ENCODE results near the gene OPALIN.
A peak's percentile ranks its signal among the peaks of the same experiment; 100 is the strongest.
"Not testable (repeated sequence)": the region's sequence is repeated elsewhere in the genome, so short reads cannot be mapped to it uniquely, and the experiment has no call there.

The OPALIN gene

DNA sequence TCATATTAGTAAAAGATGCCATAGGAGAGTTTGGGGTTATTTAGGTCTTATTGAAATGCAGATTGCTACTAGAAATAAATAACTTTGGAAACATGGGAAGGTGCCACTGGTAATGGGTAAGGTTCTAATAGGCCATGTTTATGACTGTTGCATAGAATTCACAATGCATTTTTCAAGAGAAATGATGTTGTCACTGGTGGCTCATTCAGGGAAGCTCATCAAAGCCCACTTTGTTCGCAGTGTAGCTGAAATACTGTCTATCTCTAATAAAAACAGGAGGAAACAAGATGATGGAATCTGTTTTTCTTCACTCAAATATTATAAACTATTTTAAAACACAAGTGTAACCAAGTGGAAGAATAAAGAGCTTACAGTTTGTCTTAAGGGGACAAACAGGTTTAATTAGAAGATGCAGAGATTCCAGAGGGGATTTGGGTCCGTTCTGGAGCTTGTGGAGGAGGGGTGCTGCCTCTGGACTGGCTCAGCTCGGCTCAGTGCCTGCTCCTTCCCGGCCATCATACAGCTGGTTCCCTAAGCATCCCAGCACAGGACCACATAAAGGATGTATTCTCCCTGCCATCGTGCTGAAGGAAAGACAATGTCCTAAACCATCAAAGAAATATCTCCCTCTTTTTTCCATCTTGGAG is 20.4 kb downstream of the OPALIN start:
- no peak for DNase-seq (ENCODE audit: low spot score)

DNA sequence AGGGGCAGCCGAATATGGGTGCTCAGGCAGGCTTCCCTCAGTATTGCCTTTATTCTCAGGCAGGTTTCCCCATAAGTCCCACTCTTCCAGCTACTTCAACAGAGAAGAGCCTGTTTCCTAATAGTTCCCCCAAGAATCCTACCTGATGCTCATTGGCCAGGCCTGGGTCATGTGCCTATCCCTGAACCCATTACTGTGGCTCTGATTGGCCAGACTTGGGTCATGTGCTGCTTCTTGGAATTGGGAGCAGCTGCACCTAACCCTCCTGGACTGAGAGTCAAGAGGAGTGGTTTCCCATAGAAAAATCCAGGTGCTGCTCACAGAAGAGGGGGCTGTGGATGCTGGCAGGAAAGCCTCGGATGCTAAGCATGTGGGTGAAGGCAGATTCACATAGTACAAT is 21.7 kb downstream of the OPALIN start:
- no peak for DNase-seq (ENCODE audit: low spot score)

DNA sequence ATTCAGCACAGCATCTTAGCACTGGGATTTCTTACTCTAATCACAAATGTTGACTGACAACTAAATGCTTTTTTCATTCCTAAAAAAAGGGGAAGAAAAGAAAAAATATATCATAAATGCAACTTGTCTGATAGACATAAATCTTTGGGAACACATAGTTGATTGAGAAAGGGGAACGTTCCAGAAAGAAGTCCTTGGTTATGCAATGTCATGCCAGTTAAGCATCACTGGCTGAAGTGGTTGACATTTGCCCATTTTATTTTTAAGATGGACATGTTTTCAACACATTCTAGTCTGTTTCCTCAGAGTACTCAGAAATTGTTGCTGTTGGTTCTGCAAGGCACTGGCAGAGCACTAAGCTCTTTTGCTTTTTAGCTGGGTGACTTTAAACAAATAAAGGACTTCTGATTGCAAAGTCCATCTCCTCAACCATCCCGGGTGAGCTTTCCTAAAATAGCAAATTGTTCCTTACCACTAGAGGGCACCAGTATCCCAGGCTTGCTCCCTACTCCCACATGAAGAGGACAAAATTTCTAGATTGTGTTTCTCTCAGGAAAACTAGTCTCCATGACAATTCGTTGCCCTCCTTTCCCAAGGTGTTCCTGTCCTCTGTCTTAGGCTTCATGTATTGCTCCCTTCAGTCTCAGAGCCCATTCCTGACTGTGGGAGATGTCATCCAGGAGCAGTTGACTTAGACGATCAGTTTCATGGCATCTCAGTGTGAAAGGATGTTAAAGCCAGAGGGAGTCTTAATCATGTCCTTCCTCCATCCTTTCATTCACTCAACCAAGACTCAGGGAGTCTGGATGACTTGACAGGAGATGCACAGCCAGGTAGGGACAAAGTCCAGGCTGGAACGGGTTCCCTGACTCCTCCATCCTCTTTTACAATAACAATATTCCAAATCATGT is 23.9 kb downstream of the OPALIN start:
- DNase-seq (ENCODE audit: low spot score): peak; percentile 41

DNA sequence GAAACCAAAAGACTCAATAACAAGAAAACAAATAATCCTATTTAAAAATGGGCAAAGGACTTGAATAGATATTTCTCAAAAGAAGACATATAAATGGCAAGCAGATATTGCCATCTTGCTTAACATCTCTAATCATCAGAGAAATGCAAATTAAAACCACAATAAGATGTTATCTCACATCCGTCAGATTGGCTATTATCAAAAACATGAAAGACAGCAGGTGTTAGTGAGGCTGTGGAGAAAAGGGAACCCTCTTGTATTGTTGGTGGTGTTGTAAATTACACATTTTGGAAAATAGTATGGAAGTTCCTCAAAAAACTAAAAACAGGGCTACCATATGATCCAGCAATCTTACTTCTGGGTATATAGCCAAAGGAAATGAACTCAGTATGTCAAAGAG is 25.7 kb downstream of the OPALIN start:
- DNase-seq (ENCODE audit: low spot score): no peak

DNA sequence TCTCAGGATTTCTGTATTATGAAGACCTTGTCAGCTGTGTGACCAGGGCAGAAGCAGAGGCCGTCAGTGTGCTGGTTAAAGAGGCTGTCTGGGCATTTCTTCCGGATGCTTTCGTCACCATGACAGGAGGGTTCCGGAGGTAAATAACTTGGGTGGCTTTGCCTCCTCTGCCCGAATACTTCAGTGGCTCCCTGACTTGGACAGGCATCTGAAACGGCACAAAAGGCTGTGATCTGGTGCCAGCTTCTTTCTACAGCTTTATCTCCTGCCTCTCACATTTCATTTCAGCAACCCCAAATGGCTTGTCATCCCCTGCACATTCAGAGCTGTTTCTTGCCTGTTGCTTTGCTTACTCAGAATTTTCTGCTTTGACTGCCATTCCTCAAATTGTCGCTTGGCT is 31.3 kb downstream of the OPALIN start:
- no peak for DNase-seq (ENCODE audit: low spot score)

DNA sequence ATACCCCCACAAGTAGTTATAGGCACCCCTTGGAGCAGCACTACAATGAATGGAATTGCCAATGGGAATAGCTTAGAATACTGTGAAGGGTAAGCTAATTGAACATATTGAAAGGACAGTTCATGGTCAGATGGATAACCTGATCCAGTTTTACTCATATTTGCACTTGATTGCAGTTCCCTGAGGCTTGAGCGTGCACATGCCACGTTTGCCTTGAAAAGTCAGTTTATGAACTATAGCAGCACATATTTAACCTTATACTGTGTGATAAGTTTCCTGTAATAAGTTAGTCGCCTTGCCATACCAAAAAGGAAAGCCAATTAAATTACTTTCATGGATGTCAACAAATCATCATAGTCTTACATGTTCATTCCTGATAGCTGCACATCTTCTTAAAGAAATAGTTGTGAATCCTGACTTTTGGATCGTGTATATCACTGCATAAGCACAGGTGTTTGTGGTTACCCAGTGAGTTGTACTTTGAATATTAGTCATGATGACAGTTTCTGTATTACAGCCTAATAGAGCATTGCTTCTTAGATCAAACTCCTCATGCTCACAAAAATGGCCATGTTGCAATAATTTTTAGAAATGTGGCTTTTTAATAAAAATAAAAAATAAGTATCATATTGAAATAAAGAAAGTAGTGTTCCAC is 33.0 kb downstream of the OPALIN start:
- no peak for DNase-seq (ENCODE audit: low spot score)

DNA sequence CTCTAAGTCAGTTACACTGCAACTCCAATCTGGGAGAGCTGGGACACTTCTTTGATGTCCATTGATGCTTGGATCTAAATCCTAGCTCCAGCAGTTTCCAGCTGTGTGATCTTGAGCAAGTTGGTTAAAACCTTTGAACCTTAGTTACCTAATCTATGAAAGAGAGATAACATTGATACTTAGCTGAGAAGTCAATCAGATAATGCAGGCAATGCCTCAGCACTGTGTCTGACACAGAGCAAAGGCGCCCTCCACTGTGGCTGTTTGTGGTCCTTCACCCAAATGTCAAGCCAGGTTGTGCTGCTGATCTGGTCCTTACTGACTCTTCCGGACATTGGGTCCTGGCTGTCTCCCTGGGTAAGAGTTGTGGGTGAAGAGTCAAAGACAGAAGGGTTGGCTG is 34.4 kb downstream of the OPALIN start:
- no peak for DNase-seq (ENCODE audit: low spot score)

DNA sequence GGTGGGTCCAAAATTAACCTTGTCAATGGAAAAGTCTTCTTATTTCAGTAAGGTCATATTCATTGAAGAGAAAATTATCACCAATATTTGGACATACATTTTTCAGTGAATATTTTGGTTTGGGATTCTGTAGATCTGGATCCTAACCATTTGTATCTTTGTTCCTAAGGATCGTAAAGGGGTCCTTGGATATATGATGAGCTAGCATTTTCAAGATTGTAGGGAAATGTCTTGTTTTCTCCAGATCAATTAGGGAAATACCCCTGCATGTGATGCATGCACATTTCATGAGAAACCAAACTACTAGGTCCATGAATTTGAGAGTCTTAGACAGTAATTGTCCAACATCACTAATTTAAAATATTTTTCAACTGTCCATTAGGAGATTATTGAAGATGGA is 36.5 kb downstream of the OPALIN start:
- DNase-seq (ENCODE audit: low spot score): no peak

DNA sequence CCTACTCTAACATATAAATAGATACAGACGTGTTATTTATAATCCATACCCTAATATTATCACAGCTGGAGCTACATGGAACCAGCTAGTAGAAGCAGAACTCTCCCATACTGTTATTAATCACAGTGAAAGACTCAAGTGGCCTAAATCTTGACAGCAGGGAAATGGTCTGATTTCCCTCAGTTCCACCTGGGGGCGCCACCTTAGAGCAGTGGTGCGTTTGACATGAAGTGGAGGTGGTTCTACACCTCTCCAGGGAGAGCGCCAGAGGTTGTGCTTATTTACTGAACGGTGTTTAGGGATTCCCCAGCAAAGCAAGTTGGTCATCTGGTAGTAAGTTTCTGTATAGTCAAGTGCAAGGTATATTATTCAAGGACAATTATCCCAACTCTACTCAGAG is 37.0 kb downstream of the OPALIN start:
- DNase-seq (ENCODE audit: low spot score): no peak

DNA sequence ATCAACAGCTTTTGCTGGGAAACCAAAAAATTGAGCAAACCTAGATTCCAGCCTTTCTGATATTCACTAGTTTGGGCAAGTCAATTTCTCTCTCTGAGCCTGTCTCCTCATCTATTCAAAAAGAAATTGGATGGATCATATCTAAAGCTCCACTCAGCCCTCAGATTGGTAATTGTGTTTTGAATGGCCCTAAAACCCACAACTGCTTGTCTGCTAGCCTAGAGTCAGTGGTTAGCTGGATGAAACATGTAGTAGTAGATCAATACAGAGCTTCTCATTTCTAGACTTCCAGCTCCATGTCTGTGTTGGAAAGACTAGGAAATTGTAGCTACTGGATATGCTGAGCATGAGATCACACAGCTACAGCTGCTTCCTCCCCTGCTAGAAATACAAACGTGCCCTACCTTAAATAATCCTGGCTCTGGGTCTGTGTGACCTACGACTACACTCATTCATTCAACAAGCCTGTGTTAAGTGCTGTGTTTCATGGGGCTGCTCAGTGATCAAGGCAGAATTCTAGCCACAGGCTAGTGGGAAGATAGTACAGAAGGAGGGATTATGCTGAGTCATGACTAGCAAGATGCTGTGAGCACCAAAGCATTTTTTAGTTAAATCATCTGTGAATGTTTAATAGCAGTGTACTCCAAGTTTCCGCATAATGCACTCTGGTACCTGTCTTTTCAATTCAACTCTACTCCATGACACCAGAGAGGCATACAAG is 38.9 kb downstream of the OPALIN start:
- DNase-seq (ENCODE audit: low spot score): no peak

DNA sequence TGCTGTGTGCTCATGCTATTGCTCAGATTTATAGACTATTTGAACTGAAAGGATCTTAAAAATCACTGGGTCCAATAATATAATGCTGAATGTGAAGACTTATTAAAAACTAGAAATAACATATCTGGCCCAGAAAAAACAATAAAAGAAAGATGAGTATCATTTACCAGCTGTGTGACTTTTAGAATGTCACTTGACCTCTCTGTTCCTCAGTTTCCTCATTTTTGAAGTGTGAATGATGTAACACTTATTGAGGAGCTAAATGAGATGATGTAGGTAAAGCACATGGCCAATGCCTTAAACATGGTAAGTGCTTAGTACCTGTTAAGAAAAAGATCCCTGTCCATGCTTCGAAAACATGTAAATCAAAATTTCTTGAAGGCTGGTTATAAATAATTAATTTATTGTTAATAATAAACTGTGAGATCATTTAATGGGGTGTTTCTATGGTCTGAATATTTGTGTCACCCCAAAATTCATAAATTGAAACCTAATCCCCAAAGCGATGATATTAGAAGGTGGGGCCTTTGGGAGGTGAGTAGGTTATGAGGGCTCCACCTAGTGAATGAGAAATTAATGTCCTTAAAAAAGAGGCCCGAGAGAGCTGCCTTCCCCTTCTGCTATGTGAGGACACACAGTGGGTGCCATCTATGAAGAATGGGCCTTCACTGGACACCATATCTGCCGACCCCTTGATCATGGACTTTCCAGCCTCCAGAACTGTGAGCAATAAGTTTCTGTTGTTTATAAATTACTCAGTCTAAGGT is 41.6 kb downstream of the OPALIN start:
- no peak for DNase-seq (ENCODE audit: low spot score)

DNA sequence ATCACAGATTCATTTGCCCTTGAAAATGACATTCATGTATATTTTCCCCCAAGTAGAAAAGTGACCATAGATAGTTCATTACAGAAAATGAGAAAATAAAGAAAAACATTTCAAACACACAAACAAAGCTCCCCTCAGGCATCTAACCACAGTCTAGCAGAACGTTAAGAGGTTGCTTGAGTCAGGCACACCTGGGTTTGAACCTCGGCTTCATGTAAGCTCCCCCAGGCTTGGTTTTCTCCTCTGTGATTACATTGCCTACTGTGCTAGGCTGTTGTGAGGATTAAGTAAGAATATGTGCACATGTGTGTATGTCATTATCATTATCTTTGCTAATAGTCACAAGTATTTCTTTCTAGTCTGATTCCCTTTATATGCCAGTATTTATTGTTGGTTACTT is 45.5 kb downstream of the OPALIN start:
- DNase-seq (ENCODE audit: low spot score): no peak

DNA sequence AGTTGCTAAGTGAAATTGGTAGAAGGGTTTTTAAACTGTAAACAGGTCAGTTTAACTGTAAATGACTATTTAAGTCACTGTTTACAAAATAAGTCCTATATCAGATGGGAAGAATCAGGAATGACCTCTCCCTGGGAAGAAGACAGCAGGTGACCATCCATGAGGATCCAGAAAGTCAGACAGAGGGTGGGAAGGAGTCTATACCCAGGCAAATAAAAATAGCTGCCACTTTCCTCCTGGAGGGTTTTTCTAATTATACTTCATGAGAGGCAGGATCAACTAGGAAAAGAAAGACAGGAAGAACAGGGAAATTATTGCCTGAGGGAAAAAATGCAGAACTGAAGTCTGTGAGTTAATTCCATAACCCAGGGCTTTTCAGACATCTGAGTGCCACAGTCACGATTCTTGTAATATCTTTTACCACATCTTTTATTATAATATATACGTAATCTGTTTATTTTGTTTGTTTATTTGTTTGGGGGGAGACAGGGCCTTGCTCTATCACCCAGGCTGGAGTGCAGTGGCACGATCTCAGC is 47.6 kb downstream of the OPALIN start:
- DNase-seq (ENCODE audit: low spot score): no peak

DNA sequence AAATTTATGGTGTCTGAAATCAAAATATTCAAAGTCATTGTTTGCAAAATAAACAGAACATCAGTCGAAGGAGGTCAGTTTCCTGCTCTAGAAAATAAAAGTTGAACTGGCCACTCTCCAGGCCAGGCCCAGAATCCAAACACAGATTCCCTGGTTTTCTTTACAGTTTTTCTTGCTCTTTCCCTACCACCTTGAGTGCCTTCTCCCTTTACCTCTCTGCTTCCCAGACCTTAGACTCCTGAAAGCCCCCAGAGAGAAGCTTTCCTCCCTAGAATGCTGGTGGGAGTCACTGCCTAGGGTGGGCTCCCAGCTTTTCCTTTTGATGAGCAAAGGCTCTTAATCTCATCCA is 48.5 kb downstream of the OPALIN start:
- DNase-seq (ENCODE audit: low spot score): no peak

DNA sequence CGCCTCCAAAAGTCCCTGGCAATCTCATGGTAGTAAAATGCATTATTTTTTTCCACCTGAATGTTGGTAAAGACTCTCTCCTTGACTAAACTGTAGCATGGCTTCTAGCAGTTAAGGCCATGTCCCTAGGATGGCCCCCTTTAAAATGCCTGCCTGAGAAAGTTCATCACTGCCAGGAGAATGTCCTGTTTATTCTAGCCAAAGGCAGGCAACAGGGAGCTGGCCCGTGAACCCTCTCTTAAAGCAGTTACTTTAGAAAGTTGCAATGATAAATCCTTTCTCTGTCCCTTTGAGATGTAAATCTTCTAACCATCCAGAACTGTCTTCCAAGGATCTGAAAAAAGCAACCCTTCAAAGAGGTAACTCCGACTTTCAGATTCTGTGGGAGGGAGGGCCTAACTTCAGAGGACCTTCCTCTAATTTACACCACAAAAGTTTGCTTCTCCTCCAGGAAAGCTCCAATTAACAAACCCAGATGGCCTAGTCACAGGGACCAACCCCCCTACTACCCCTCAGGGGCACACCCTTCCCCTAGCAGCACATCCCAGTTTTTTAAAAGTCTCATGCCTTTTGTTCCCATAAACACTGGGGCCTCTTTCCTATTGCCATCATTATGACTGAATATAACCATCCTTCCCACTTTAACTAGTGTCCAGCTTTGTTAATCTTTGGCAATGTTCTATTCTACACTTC is 49.0 kb downstream of the OPALIN start:
- DNase-seq (ENCODE audit: low spot score): no peak

DNA sequence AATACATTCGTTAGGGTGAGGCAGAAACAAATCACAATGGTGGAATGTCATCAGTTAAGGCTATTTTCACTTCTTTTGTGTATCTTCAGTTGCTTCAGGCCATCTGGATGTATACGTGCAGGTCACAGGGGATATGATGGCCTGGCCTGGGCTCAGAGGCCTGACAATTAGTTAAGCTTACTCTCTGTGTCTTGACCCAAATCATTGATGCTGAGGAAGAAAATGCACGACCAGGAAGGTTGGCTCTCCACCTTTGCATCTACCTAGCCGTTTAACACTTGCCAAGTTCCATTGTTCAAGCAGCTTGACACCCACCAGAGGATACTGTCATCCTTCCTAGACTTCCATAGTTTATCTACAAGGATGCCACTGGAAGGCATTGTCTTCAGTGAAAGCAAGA is 49.9 kb downstream of the OPALIN start:
- not testable (repeated sequence) for DNase-seq (ENCODE audit: low spot score)

DNA sequence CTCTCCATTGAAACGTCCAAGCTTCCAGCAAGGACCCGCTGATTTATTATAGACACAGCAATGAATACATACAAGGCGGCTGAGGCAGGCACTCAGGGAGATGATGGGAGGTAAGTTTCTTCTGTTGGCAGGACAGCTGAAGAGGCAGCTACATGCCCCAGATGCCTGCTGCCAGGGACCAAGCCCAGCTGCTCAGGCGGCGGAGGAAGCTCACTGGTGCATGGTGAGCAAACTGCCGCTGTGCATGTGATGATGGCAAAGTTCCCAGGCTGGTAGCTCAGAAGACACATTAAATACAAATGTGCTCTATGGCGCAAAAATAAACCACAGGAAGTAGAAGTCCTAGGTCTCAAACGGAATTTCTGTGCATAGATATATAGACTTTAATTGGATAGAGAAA is 52.3 kb downstream of the OPALIN start:
- no peak for DNase-seq (ENCODE audit: low spot score)

DNA sequence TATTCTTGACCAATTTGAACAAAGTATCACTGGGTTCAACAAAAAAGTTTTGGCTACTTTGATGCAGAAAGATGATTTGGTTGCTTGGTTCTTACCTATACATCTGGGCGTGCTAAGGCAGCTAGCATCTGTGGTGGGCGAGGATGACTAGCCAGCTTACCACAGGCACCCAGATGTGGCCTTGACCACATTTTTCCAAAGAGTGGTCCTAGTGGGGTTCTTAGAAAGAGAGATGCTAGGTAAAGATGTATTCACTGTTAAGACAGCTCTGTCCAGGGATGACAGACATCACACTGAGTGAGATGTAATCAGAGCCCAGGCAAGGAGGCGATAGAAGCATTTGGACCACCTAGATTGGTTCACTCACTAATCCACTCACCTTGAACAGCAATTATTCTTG is 53.8 kb downstream of the OPALIN start:
- DNase-seq (ENCODE audit: low spot score): no peak

DNA sequence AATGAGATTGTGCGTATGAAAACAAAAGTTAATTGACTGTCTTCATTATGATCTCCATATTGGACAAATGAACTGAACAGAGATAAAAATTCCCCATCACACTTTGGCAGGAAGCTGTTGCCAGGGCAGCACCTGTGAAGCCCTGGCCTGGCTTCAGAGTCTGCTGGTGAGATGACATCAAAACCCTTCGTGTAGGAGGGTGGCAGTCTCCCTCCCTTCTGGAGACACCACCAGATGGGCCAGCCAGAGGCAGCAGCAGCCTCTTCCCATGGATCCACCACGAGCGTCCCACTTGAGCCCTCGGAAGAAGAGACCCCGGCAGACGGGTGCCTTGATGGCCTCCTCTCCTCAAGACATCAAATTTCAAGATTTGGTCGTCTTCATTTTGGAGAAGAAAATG is 54.6 kb downstream of the OPALIN start, which contains the start of gene DNTT:
Gene DNTT, plus strand, starts transcription at position 205 of the 400 bp plus-strand sequence. Its CDS starts 64 bp downstream, at position 269.
- no peak for DNase-seq (ENCODE audit: low spot score)

DNA sequence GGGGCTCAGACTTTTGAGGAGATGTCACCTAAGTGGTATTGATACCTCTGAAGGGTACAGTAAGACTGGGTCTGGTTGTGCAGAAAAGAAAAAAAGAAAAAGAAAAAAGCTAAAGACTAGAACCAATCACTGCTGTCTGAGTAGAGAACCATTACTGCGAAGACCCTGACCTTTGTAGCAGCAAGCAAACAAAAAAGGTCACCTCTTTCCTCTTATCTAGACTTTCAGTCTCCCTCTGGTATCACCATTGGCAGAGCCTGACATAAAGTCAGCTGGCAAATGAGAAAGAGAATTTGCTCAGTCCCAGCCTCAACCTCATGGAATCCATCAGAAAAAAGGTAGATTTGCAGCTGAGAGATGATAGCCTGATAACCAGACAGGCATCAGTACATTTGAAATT is 57.2 kb downstream of the OPALIN start:
- DNase-seq (ENCODE audit: low spot score): no peak

DNA sequence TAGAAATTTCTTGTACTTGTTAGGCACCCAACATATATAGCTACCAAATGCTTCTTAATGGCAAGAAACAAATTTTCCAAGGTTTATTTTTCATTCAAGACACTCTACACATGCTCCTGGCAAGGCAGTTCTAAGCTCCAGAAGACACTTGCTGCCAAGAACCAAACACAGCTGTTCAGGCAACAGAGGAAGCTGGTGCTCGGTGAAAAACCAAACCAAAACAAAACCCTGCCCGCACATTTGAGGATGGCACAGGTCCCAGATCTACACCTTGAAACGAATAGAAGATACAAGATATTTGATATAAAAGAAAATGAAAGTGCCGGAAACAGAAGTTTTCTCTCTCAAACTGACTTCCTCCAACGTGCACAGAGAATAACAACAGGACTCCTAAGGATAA is 59.4 kb downstream of the OPALIN start:
- DNase-seq (ENCODE audit: low spot score): no peak
